Common myeloid progenitor, CD34-positive (primary cell): Measurements from ENCODE around the gene MINK1.
A peak's percentile ranks its signal among the peaks of the same experiment; 100 is the strongest.

Experiments used
- CTCF ChIA-PET: fragments of 350-600 bp; sonication (Branson Sonifier 250); formaldehyde crosslinking; loops from one replicate; lab custom pipeline; 2021; ENCODE audit warnings: antibody characterized with exemption; lab: Charles Lee
- POLR2A ChIA-PET: fragments of 350-600 bp; sonication (Branson Sonifier 250); formaldehyde crosslinking; loops from one replicate; lab custom pipeline; 2021; ENCODE audit warnings: antibody characterized with exemption; lab: Charles Lee
- DNase-seq, 3 donors: peaks; one replicate each; pipeline versions ENCODE4 v3.0.0 to v3.0.0-alpha.2; 2013
- H3K27ac ChIP-seq, 2 experiments: 1 replicate in 1 of 2; 2 replicates in 1 of 2; pipeline ENCODE4 v1.7.0; 2013; ENCODE audit warnings: inconsistent platforms in 2 of 2, low read length in 2 of 2, mild to moderate bottlenecking in 2 of 2, low read depth in 1 of 2, moderate library complexity in 1 of 2; ENCODE audit not compliant: severe bottlenecking in 2 of 2, insufficient read depth in 1 of 2, poor library complexity in 1 of 2
- H3K27me3 ChIP-seq, 5 experiments: replicated peaks in 2 of 5; 1 replicate in 3 of 5; 2 replicates in 2 of 5; pipeline versions ENCODE4 v1.6.1 to v1.7.0; 2013; ENCODE audit warnings: low read length in 4 of 5, mild to moderate bottlenecking in 2 of 5, moderate library complexity in 2 of 5, inconsistent platforms in 1 of 5; ENCODE audit not compliant: insufficient read depth in 5 of 5, control insufficient read depth in 4 of 5
- H3K36me3 ChIP-seq, 4 experiments: 1 replicate in 2 of 4; 2 replicates in 2 of 4; pipeline versions ENCODE4 v1.6.1 to v1.7.0; 2013; ENCODE audit warnings: low read length in 3 of 4, control low read depth in 1 of 4, mild to moderate bottlenecking in 1 of 4; ENCODE audit not compliant: control insufficient read depth in 4 of 4, insufficient read depth in 4 of 4
- H3K4me1 ChIP-seq, 4 experiments: 1 replicate in 3 of 4; 2 replicates in 1 of 4; pipeline versions ENCODE4 v1.6.1 to v1.7.1; 2013; ENCODE audit warnings: low read length in 3 of 4, mild to moderate bottlenecking in 3 of 4, control low read depth in 1 of 4, inconsistent platforms in 1 of 4, moderate library complexity in 1 of 4; ENCODE audit not compliant: control insufficient read depth in 4 of 4, insufficient read depth in 4 of 4; ENCODE audit errors: control extremely low read depth in 1 of 4
- H3K4me3 ChIP-seq, 7 experiments: 1 replicate in 4 of 7; 2 replicates in 3 of 7; pipeline versions ENCODE4 v1.5.1 to v1.7.0; 2013; ENCODE audit warnings: mild to moderate bottlenecking in 7 of 7, low read length in 6 of 7, moderate library complexity in 6 of 7, inconsistent platforms in 2 of 7, low read depth in 2 of 7, control low read depth in 1 of 7; ENCODE audit not compliant: insufficient read depth in 4 of 7, control insufficient read depth in 1 of 7; ENCODE audit errors: extremely low read depth in 1 of 7
- H3K9me3 ChIP-seq, 5 experiments: 1 replicate in 4 of 5; 2 replicates in 1 of 5; pipeline versions ENCODE4 v1.6.1 to v1.7.1; 2013; ENCODE audit warnings: low read length in 4 of 5, mild to moderate bottlenecking in 2 of 5, inconsistent platforms in 1 of 5, low read depth in 1 of 5, moderate library complexity in 1 of 5; ENCODE audit not compliant: control insufficient read depth in 4 of 5, insufficient read depth in 2 of 5; ENCODE audit errors: control extremely low read depth in 1 of 5
- WGBS: methylation state at CpG from one replicate; pipeline ENCODE4 v1.1.5; 2013; ENCODE audit not compliant: insufficient coverage; 5-methylcytosine and 5-hydroxymethylcytosine counted together

Gene MINK1

DNA sequence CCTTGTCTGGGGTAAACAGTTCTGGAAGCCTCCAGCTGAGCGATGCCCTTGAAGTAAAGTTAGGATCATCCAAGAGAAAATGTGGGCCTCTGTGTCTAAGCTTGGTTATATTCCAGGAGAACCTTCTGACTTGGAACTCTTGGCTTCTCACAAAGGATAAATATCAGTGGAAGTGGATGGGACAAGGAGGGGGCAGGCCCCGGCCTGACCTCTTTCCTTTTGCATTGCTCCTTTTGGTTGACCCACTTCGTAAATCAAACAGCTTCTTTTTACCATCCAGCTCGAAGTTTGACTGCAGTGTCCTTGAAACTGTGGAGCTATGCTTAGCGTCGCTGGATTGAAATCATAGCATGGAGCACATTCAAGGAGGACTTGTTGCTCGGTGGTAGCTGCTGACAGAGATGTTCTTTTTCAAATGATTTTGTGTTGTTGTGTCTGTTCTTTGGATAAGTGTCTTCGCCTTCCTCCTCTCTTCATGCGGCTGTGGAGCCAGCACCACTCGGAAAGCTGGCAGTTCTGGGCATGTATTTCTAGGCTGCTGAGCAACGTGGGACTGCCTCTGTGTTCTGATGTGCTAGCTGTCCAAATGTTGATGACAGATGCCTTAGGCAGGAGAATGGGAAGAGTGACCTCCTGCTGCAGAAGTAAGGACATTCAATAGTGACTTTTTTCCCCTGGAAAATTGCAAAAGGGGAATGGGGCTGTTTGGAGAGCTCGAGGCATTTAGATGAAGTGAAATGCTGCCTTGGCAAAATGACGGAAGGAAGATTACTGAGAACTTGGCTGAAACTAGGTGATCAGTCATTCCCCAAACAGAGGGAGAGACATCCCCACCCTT lies 4.5 kb downstream of the MINK1 start:
- H3K36me3 ChIP-seq, result peaks cover 0 to 9% (median 5%) of the 10 kb centered on the region in 4 experiments
- no peaks in the 10 kb centered on the region for H3K27me3 ChIP-seq
- ChIA-PET CTCF (interaction anchor here (1.2 to 1.4 kb wide), 2 partner anchors 48 to 50 kb away, joined by 3 read pairs; no protein-coding TSS in a partner anchor), POLR2A (no interaction called here)
- DNase-seq, result no peak
- no peak overlapping the region for H3K27ac ChIP-seq
- no peaks in the 10 kb centered on the region for H3K9me3 ChIP-seq
- H3K4me1 ChIP-seq, result peaks cover 8 to 26% (median 21%) of the 10 kb centered on the region in 4 experiments
- 97% methylated on average over 10 of the region's 13 CpGs for WGBS
- H3K4me3 ChIP-seq, result no peak overlapping the region

DNA sequence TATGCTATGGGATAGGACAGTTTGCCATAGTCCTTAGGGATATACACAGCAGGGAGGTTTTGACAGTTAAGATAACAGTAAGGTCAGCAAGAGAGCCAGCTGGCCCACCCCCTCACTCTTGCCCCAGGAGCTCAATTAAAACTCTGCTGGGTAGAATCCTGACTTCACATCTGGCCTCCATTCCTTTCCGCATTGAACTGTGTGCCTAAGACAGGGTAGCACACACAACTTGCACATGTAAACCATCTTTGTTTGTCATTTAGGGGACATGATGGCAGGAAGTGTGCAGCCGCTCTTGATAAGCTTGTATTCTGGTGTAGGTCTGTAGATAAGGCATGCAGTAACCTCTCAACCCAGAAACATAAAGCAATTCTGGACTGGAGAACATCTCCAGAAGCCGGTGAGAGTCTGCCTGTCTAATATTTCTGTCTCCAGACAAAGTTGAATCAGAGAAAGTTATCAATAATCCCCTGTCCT lies 5.2 kb downstream of the MINK1 start:
- POLR2A ChIA-PET, result no interaction called here

DNA sequence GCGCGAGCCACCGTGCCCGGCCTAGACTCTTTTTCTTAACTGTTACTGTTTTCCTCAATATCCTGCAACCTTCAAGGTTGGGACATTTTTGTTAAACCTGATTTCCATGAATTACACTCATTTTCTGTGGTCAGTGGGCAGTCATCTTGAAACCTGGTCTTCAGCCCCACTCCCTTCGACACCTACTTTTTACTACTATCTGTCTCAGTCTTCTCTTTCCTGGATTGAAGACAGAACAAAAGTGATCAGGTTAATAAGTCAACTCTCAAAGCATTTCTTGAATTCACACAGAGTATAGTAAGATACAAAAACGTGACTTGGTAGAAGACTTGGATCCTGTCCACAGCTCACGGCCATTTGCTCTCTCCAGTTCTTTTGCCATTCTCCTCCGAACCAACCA lies 6.1 kb downstream of the MINK1 start:
- 98% methylated on average over 6 of the region's 8 CpGs for WGBS
- DNase-seq, result no peak
- Histone ChIP-seq H3K4me3 (no peak overlapping the region), H3K9me3 (no peaks in the 10 kb centered on the region), H3K27ac (no peak overlapping the region), H3K4me1 (peaks cover 7 to 19% (median 16%) of the 10 kb centered on the region in 4 experiments), H3K36me3 (peaks cover 0 to 9% (median 5%) of the 10 kb centered on the region in 4 experiments), H3K27me3 (no peaks in the 10 kb centered on the region)
- ChIA-PET CTCF (interaction anchor here (0.7 to 1.6 kb wide), 2 partner anchors 31 to 53 kb away, joined by 3 read pairs; partner anchors contain the start of gene VMO1), POLR2A (interaction anchor here (0.6 kb wide), 1 partner anchor 1838 kb away, joined by 4 read pairs; no protein-coding TSS in a partner anchor)

More for the DNA sequence above, 5.2 kb downstream of the MINK1 start:
- no peak overlapping the region for H3K4me3 ChIP-seq
- peaks cover 8 to 28% (median 21%) of the 10 kb centered on the region in 4 experiments for H3K4me1 ChIP-seq
- H3K27me3 ChIP-seq, result no peaks in the 10 kb centered on the region
- H3K9me3 ChIP-seq, result no peaks in the 10 kb centered on the region
- peak; percentile 34 to 63 (median 37) for DNase-seq
- 100% methylated on average over 1 of the region's 3 CpGs for WGBS
- peaks cover 0 to 9% (median 5%) of the 10 kb centered on the region in 4 experiments for H3K36me3 ChIP-seq
- H3K27ac ChIP-seq, result no peak overlapping the region
- CTCF ChIA-PET, result interaction anchor here (1.4 kb wide), 1 partner anchor 48 kb away, joined by 3 read pairs; no protein-coding TSS in a partner anchor

DNA sequence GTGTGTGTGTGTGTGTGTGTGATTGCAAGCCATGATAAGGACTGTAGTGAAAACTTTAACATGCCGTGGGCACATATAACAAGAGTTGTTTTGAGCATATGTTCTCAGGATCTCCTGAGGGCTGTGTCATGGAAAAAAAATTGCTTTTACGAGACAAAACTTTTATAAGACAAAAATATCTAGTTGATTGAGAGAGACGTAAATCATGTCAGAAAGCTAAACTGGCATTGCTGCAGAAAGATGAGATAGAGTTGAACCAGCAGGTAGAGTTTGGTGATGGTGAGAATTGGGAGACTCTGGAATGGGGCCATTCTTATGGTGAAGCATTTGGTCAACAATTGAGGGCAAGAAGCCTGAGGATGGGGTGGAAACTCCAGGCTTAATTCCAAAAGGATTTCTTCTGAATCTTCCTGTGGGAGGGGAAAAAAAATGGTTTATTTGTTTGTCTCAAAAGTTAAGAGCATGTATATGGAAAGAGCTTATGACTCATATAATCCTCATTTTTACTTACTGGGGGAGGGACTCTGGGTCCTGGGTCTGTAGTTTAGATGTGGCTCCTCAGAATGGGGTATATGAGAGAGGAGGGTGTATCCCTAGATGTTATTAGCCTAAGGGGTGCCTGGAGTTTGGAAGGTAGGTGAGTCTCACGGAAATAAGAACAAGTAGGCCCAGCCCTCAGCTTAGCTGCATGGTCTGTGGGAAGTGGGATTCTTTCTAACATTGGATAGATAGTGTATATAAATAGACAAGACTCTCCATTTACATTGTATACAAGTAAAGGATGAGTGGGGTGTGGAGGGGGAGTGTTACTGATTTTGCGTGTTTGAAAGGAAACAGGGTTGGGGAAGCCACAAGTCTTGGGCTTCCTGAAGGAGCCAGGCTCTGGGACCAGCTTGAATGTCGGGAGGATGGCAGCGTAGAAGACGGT lies 7.1 kb downstream of the MINK1 start:
- no peak for DNase-seq
- Histone ChIP-seq H3K4me1 (peaks cover 4 to 12% (median 12%) of the 10 kb centered on the region in 4 experiments), H3K27ac (no peak overlapping the region), H3K9me3 (no peaks in the 10 kb centered on the region), H3K36me3 (peaks cover 0 to 9% (median 5%) of the 10 kb centered on the region in 4 experiments), H3K27me3 (no peaks in the 10 kb centered on the region), H3K4me3 (peak overlapping the region in 1 of 7 experiments; percentile 25)
- POLR2A ChIA-PET, result no interaction called here
- CTCF ChIA-PET, result interaction anchor here (1.0 to 1.6 kb wide), 2 partner anchors 18 to 54 kb away, joined by 3 read pairs; partner anchors contain the start of gene VMO1
- WGBS, result 33% methylated on average over 6 of the region's 8 CpGs

DNA sequence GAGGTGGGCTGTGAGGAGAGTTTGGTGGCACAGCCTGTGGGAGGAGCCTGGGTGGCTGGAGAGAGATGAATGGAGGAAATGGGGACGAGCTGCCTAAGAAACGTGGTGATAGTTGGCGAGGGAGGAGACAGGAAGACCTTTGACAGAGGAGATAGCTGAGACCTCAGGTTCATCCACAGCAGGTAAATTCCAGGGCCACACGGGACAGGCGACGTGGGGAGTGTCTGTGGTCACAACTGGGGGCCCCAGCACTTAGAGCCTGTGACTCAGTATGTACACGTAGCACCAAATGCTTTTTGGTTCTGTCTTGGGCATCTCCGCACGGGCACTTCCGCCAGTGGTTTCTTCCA lies 7.7 kb downstream of the MINK1 start:
- ChIA-PET CTCF (interaction anchor here (1.0 kb wide), 1 partner anchor 18 kb away, joined by 3 read pairs; no protein-coding TSS in a partner anchor), POLR2A (no interaction called here)
- Histone ChIP-seq H3K4me1 (peaks cover 4 to 12% (median 10%) of the 10 kb centered on the region in 4 experiments), H3K36me3 (peaks cover 0 to 9% (median 5%) of the 10 kb centered on the region in 4 experiments), H3K27me3 (no peaks in the 10 kb centered on the region), H3K27ac (no peak overlapping the region), H3K9me3 (no peaks in the 10 kb centered on the region), H3K4me3 (peak overlapping the region in 1 of 7 experiments; percentile 25)
- 57% methylated on average over 10 of the region's 10 CpGs for WGBS
- DNase-seq, result no peak

DNA sequence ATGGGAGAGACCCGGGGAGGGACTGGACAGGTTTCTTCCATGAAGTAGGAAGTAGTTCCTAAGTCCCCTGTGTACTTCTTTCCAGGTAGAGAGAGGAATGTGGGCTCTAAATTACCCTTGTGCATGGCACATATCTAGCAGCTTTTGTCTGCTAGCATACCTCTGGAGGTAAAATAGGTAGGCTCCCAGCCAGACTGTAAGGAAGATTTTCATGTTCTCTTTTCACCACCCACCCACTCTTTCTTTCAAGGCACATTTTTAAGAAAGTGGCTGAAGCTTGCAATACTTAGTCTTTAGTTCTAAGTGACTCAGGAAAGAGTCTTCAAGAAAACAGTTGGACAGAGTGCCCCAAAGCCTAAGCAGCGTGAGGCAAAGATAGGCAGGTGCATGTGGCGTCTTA lies 9.2 kb downstream of the MINK1 start:
- ChIA-PET POLR2A (no interaction called here), CTCF (interaction anchor here (0.9 kb wide), 1 partner anchor 18 kb away, joined by 3 read pairs; no protein-coding TSS in a partner anchor)
- H3K27me3 ChIP-seq, result peaks cover 0 to 5% (median 0%) of the 10 kb centered on the region in 5 experiments
- 100% methylated on average over 3 of the region's 3 CpGs for WGBS
- H3K36me3 ChIP-seq, result peaks cover 0 to 9% (median 5%) of the 10 kb centered on the region in 4 experiments
- no peak for DNase-seq
- peaks cover 4 to 12% (median 9%) of the 10 kb centered on the region in 4 experiments for H3K4me1 ChIP-seq
- no peak overlapping the region for H3K4me3 ChIP-seq
- H3K9me3 ChIP-seq, result no peaks in the 10 kb centered on the region
- H3K27ac ChIP-seq, result no peak overlapping the region
